Spleen (tissue), 7 donors: ENCODE data around the gene NR1H3.

Experiments
- CTCF ChIP-seq, 11 experiments: fragments of 200-600 bp in 7 of 11; fragments of 450-650 bp in 4 of 11; sonication (generic) in 4 of 11; IDR thresholded peaks in 8 of 11; conservative IDR thresholded peaks in 3 of 11; 1 replicate in 7 of 11; 2 replicates in 4 of 11; pipeline versions ENCODE4 v1.4.0 to v1.8.0; 2016 to 2021; ENCODE audit warnings: antibody characterized with exemption in 11 of 11, inconsistent platforms in 4 of 11, mild to moderate bottlenecking in 1 of 11
- POLR2A ChIP-seq, 3 donors: fragments of 450-650 bp; IDR thresholded peaks; one replicate each; pipeline ENCODE4 v1.5.1; 2017; ENCODE audit warnings: antibody characterized with exemption in 3 of 3, mild to moderate bottlenecking in 1 of 3
- donor health status: DM: no; HTN: no; CAD: no; lungs with moderate emphysema.
- donor health status: DM: no; HTN: no; CAD: no.
- donor health status: DM: no; HTN: no; CAD: no.

GRCh38 chr11:47215366-47215910 lies 42.4 kb upstream of the NR1H3 start:
- no peak for TF ChIP-seq CTCF (IDR thresholded peaks at IDR 0.05 in 8 of 11, conservative IDR thresholded peaks at IDR 0.05 in 3 of 11)
- no peak for TF ChIP-seq POLR2A (IDR thresholded peaks at IDR 0.05)
